HUDEP-2 (cell line): ENCODE results near the gene TTC34.
A peak's percentile ranks its signal among the peaks of the same experiment; 100 is the strongest.

Experiments
- DNase-seq, 76 experiments: peaks; one replicate each; lab custom pipeline; 2025; ENCODE audit not compliant: unreplicated experiment in 76 of 76; lab: John Stamatoyannopoulos, UW

Gene TTC34

DNA sequence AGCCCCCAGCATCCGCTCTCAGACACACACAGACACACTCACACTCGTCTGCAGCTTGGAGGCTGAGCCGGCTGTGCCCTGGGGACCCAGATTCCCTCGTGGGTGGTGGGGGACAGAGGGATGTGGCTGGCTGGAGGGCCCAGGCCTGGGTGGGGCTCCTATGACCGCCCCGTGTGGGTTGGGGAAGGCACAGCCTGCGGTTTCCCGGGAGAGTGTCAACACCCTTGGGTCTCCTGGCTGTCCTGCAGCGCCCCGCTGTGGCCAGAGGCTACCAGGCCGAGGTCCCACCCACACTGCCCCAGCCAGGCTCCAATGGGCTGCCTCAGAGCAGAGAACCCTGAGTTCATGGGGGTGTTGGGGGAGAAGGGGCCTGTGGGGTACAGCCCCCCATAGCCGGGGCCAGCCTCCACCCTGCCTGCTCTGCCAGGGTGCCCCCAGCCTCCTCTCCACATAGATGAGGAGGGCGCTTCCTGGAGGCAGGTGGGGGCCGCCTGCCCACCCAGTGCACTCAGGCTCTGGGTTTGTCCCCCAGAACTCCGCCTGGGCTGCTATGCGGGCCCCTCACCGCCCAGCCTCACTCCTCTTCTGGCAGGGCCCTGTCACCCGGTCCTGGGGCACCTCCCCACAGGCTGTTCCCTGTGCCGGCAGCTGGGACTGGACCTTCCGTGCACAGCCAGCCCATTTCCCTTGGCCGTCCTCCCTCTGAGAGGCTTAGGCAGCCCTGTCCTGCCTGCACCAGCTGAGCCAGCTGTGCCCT is at the start of gene TTC34:
Gene TTC34 (minus strand): TSS at position 159 of the 757 bp plus-strand sequence. CDS start 866 bp downstream, outside the sequence.
- DNase-seq = peak in 45 of 76 experiments; percentile 1 to 54 (median 26)

- no peak for DNase-seq
Measured at GRCh38 chr1:2850502-2850901, 49.0 kb upstream of the TTC34 start.

GRCh38 chr1:2848006-2848670 is 46.6 kb upstream of the TTC34 start:
- no peak for DNase-seq

GRCh38 chr1:2847086-2847985 is 45.8 kb upstream of the TTC34 start:
- DNase-seq = no peak

- no peak for DNase-seq
Measured at GRCh38 chr1:2845869-2846268, 44.4 kb upstream of the TTC34 start.

GRCh38 chr1:2840036-2840809 is 38.7 kb upstream of the TTC34 start:
- DNase-seq = no peak

- DNase-seq = no peak
Measured at GRCh38 chr1:2837823-2838222, 36.3 kb upstream of the TTC34 start.

GRCh38 chr1:2837316-2837715 is 35.8 kb upstream of the TTC34 start:
- DNase-seq = no peak

- peak in 4 of 76 experiments; percentile 6 to 17 (median 10) for DNase-seq
Measured at GRCh38 chr1:2836333-2836970, 35.0 kb upstream of the TTC34 start.

DNA sequence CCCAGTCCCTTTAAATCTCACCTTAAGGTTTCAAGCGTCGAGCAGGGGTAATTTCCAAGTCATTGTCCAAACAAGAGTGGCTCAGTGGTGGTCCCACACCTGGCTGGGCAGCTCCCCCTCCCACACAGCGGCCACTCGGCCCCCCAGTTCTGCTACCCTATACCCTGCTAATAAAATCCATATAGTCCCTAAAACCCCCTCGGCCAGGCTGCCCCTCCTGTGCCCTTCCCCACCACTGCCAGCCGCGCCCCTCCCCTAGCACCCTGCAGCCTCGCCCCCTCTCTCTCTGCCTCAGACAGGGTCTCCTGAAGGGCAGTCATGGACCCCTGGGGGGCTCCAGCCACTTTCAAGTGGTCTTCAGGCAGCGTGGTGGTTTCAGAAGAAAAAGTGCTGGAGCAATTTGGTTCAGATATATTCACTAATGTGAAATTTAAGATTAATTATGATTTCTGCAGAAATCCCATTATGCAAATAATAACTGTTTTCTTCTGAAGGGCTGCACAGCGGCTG is 34.2 kb upstream of the TTC34 start:
- no peak for DNase-seq

GRCh38 chr1:2834741-2835564 is 33.5 kb upstream of the TTC34 start:
- DNase-seq = no peak

GRCh38 chr1:2834146-2834475 is 32.6 kb upstream of the TTC34 start:
- DNase-seq = no peak

DNA sequence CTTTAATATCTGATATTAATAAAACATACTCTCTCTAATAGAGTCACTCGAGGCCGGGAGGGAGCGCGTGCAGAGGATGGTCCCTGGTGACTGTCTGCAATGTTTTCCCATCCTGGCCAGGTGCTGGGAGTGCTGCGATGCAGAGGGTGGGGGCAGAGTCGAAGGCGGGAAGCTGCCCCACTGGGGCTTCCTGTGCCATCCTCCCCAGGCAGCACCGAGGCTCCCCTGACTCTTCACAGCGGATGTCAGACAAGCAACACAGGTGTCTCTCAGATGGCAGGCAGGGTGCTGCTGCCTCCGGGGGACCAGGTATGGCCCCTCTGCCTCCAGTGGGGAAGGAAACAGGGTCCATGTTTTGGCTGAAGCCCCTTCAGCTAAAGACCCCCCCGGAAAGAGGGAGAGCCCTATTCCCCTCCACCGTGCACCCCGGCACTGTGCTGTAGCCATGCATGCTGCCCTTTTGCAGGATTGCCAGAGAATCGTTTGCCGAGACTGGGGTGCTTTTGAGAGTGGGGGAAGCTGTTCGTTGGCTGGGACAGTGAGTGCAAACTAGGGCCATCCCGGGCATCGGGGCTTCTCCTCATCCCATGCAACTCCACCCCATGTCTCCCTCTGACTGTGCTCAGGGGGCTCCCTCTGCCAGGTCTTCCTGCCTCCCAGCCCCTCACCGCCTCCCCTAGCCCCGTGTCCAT is 32.1 kb upstream of the TTC34 start:
- no peak for DNase-seq

GRCh38 chr1:2832506-2833453 is 31.3 kb upstream of the TTC34 start:
- DNase-seq = no peak

- DNase-seq = no peak
Measured at GRCh38 chr1:2831596-2832212, 30.2 kb upstream of the TTC34 start.

GRCh38 chr1:2830761-2831425 is 29.4 kb upstream of the TTC34 start:
- DNase-seq = no peak
